ENCODE data around the gene TLL2. TPM values are rescaled to one million over a fixed set of nuclear protein-coding genes. Genes with fewer than 3 reads are reported as not detected.

The TLL2 gene
- total RNA-seq, 1 donor from 2014 or later, result 0.10 TPM

- intact Hi-C loops (cut with micrococcal nuclease), result no loop called here
Observed at GRCh38 chr10:96509017-96509641, 4.6 kb downstream of the TLL2 start.

- intact Hi-C loops (cut with micrococcal nuclease), result no loop called here
Observed at GRCh38 chr10:96507044-96507443, 6.7 kb downstream of the TLL2 start.

GRCh38 chr10:96505150-96506136 is 8.3 kb downstream of the TLL2 start:
- intact Hi-C loops (cut with micrococcal nuclease), result no loop called here

GRCh38 chr10:96502561-96503282 is 11.0 kb downstream of the TLL2 start:
- intact Hi-C loops (cut with micrococcal nuclease), result no loop called here

- intact Hi-C loops (cut with micrococcal nuclease), result no loop called here
Observed at GRCh38 chr10:96501985-96502384, 11.7 kb downstream of the TLL2 start.

- intact Hi-C loops (cut with micrococcal nuclease), result no loop called here
Observed at GRCh38 chr10:96500519-96500918, 13.2 kb downstream of the TLL2 start.

- intact Hi-C loops (cut with micrococcal nuclease), result no loop called here
Observed at GRCh38 chr10:96500050-96500449, 13.7 kb downstream of the TLL2 start.

- intact Hi-C loops (cut with micrococcal nuclease), result no loop called here
Observed at GRCh38 chr10:96497391-96497790, 16.3 kb downstream of the TLL2 start.

GRCh38 chr10:96496281-96496925 is 17.3 kb downstream of the TLL2 start:
- intact Hi-C loops (cut with micrococcal nuclease), result no loop called here

GRCh38 chr10:96495544-96495943 is 18.2 kb downstream of the TLL2 start:
- intact Hi-C loops (cut with micrococcal nuclease), result no loop called here

- intact Hi-C loops (cut with micrococcal nuclease), result no loop called here
Observed at GRCh38 chr10:96494694-96495093, 19.0 kb downstream of the TLL2 start.

GRCh38 chr10:96493871-96494525 is 19.7 kb downstream of the TLL2 start:
- intact Hi-C loops (cut with micrococcal nuclease), result no loop called here

GRCh38 chr10:96493254-96493653 is 20.5 kb downstream of the TLL2 start:
- intact Hi-C loops (cut with micrococcal nuclease), result no loop called here

GRCh38 chr10:96491303-96491702 is 22.4 kb downstream of the TLL2 start:
- intact Hi-C loops (cut with micrococcal nuclease), result no loop called here

- intact Hi-C loops (cut with micrococcal nuclease), result no loop called here
Observed at GRCh38 chr10:96488161-96488935, 25.4 kb downstream of the TLL2 start.

GRCh38 chr10:96482815-96483588 is 30.7 kb downstream of the TLL2 start:
- intact Hi-C loops (cut with micrococcal nuclease), result no loop called here

- intact Hi-C loops (cut with micrococcal nuclease), result no loop called here
Observed at GRCh38 chr10:96478355-96478754, 35.4 kb downstream of the TLL2 start.

GRCh38 chr10:96473866-96474265 is 39.9 kb downstream of the TLL2 start:
- intact Hi-C loops (cut with micrococcal nuclease), result no loop called here

- intact Hi-C loops (cut with micrococcal nuclease), result no loop called here
Observed at GRCh38 chr10:96470116-96470743, 43.5 kb downstream of the TLL2 start.

Measured in T-helper 1 cell treated with Interleukin-12 subunit alpha and Interleukin-12 subunit beta and Interleukin-4 antibody, amounts not matched to agents 30 ng/mL and 1 ng/mL, for 36 hours (primary cell).